Mucosa of stomach (tissue), 1 donor: ENCODE data around the gene VENTX.
"Not testable (repeated sequence)": the region's sequence is repeated elsewhere in the genome, so short reads cannot be mapped to it uniquely, and the experiment has no call there.

Experiments used
- H3K27me3 ChIP-seq: one replicate; pipeline ENCODE4 v1.7.0; 2013; ENCODE audit warnings: mild to moderate bottlenecking, low read length; ENCODE audit not compliant: control insufficient read depth, insufficient read depth
- H3K36me3 ChIP-seq: one replicate; pipeline ENCODE4 v1.7.0; 2013; ENCODE audit warnings: low read length; ENCODE audit not compliant: control insufficient read depth, insufficient read depth
- H3K4me1 ChIP-seq: one replicate; pipeline ENCODE4 v1.7.0; 2013; ENCODE audit warnings: mild to moderate bottlenecking, low read length; ENCODE audit not compliant: control insufficient read depth, insufficient read depth
- H3K4me3 ChIP-seq: one replicate; pipeline ENCODE4 v1.7.0; 2013; ENCODE audit warnings: low read length
- H3K9ac ChIP-seq: one replicate; pipeline ENCODE4 v1.7.0; 2013; ENCODE audit warnings: mild to moderate bottlenecking, low read length, moderate library complexity
- H3K9me3 ChIP-seq: one replicate; pipeline ENCODE4 v1.7.0; 2013; ENCODE audit warnings: mild to moderate bottlenecking, low read length, moderate library complexity; ENCODE audit not compliant: control insufficient read depth
- donor health status: Pancreatic carcinoma.

The VENTX gene

GRCh38 chr10:133258818-133259601 lies 21.4 kb downstream of the VENTX start:
- H3K4me1 ChIP-seq, result peaks cover 61% of the 10 kb centered on the region
- no peaks in the 10 kb centered on the region for H3K9me3 ChIP-seq
- H3K4me3 ChIP-seq, result no peak overlapping the region
- no peaks in the 10 kb centered on the region for H3K36me3 ChIP-seq
- no peaks in the 10 kb centered on the region for H3K27me3 ChIP-seq
- peak overlapping the region; percentile 59 for H3K9ac ChIP-seq

GRCh38 chr10:133259602-133259989 lies 21.9 kb downstream of the VENTX start:
- peaks cover 67% of the 10 kb centered on the region for H3K4me1 ChIP-seq
- H3K4me3 ChIP-seq, result no peak overlapping the region
- no peaks in the 10 kb centered on the region for H3K9me3 ChIP-seq
- H3K9ac ChIP-seq, result no peak overlapping the region
- no peaks in the 10 kb centered on the region for H3K36me3 ChIP-seq
- H3K27me3 ChIP-seq, result no peaks in the 10 kb centered on the region

- Histone ChIP-seq H3K27me3 (no peaks in the 10 kb centered on the region), H3K4me1 (peaks cover 69% of the 10 kb centered on the region), H3K9ac (peak overlapping the region; percentile 77)
Observed at GRCh38 chr10:133260895-133261725, 23.5 kb downstream of the VENTX start.

GRCh38 chr10:133261726-133262325 lies 24.2 kb downstream of the VENTX start:
- H3K4me1 ChIP-seq, result peaks cover 69% of the 10 kb centered on the region

More at GRCh38 chr10:133260895-133261725, 23.5 kb downstream of the VENTX start:
- Histone ChIP-seq H3K9me3 (no peaks in the 10 kb centered on the region), H3K4me3 (peak overlapping the region; percentile 31), H3K36me3 (no peaks in the 10 kb centered on the region)

GRCh38 chr10:133262696-133263095 lies 25.0 kb downstream of the VENTX start:
- Histone ChIP-seq H3K9ac (no peak overlapping the region), H3K36me3 (no peaks in the 10 kb centered on the region), H3K27me3 (no peaks in the 10 kb centered on the region), H3K4me3 (no peak overlapping the region), H3K4me1 (peaks cover 62% of the 10 kb centered on the region), H3K9me3 (no peaks in the 10 kb centered on the region)

More at GRCh38 chr10:133261726-133262325, 24.2 kb downstream of the VENTX start:
- H3K36me3 ChIP-seq, result no peaks in the 10 kb centered on the region
- H3K9ac ChIP-seq, result peak overlapping the region; percentile 77
- H3K4me3 ChIP-seq, result no peak overlapping the region
- H3K27me3 ChIP-seq, result no peaks in the 10 kb centered on the region
- no peaks in the 10 kb centered on the region for H3K9me3 ChIP-seq

- Histone ChIP-seq H3K9me3 (no peaks in the 10 kb centered on the region), H3K36me3 (no peaks in the 10 kb centered on the region), H3K27me3 (no peaks in the 10 kb centered on the region), H3K9ac (no peak overlapping the region), H3K4me3 (no peak overlapping the region), H3K4me1 (peaks cover 52% of the 10 kb centered on the region)
Observed at GRCh38 chr10:133263674-133264073, 26.0 kb downstream of the VENTX start.

- H3K4me3 ChIP-seq, result no peak overlapping the region
- no peak overlapping the region for H3K9ac ChIP-seq
- no peaks in the 10 kb centered on the region for H3K36me3 ChIP-seq
- H3K9me3 ChIP-seq, result no peaks in the 10 kb centered on the region
- H3K27me3 ChIP-seq, result no peaks in the 10 kb centered on the region
- peaks cover 44% of the 10 kb centered on the region for H3K4me1 ChIP-seq
Observed at GRCh38 chr10:133264461-133264860, 26.8 kb downstream of the VENTX start.

- H3K9me3 ChIP-seq, H3K27me3 ChIP-seq, H3K4me3 ChIP-seq, H3K9ac ChIP-seq, H3K36me3 ChIP-seq: not testable (repeated sequence)
- peaks cover 38% of the 10 kb centered on the region for H3K4me1 ChIP-seq
Observed at GRCh38 chr10:133265052-133265451, 27.4 kb downstream of the VENTX start.

GRCh38 chr10:133266056-133266795 lies 28.6 kb downstream of the VENTX start:
- H3K27me3 ChIP-seq, result no peaks in the 10 kb centered on the region
- H3K36me3 ChIP-seq, result no peaks in the 10 kb centered on the region
- no peak overlapping the region for H3K9ac ChIP-seq
- no peaks in the 10 kb centered on the region for H3K9me3 ChIP-seq
- no peak overlapping the region for H3K4me3 ChIP-seq
- H3K4me1 ChIP-seq, result peaks cover 29% of the 10 kb centered on the region

- Histone ChIP-seq H3K27me3 (no peaks in the 10 kb centered on the region), H3K9ac (no peak overlapping the region), H3K9me3 (no peaks in the 10 kb centered on the region), H3K4me1 (peaks cover 25% of the 10 kb centered on the region), H3K4me3 (no peak overlapping the region), H3K36me3 (no peaks in the 10 kb centered on the region)
Observed at GRCh38 chr10:133267293-133267692, 29.6 kb downstream of the VENTX start.

- Histone ChIP-seq H3K27me3 (no peaks in the 10 kb centered on the region), H3K4me1 (peaks cover 20% of the 10 kb centered on the region), H3K4me3 (no peak overlapping the region), H3K9me3 (no peaks in the 10 kb centered on the region), H3K9ac (no peak overlapping the region), H3K36me3 (no peaks in the 10 kb centered on the region)
Observed at GRCh38 chr10:133267829-133268228, 30.2 kb downstream of the VENTX start.
